GM19238 (cell line): ENCODE measurements around the gene PLEKHO2.
A peak's percentile ranks its signal among the peaks of the same experiment; 100 is the strongest.

Source experiments
- DNase-seq: peaks from one replicate; pipeline ENCODE4 v3.0.0; 2011; ENCODE audit warnings: low spot score; ENCODE audit not compliant: insufficient read length

PLEKHO2 gene

DNA sequence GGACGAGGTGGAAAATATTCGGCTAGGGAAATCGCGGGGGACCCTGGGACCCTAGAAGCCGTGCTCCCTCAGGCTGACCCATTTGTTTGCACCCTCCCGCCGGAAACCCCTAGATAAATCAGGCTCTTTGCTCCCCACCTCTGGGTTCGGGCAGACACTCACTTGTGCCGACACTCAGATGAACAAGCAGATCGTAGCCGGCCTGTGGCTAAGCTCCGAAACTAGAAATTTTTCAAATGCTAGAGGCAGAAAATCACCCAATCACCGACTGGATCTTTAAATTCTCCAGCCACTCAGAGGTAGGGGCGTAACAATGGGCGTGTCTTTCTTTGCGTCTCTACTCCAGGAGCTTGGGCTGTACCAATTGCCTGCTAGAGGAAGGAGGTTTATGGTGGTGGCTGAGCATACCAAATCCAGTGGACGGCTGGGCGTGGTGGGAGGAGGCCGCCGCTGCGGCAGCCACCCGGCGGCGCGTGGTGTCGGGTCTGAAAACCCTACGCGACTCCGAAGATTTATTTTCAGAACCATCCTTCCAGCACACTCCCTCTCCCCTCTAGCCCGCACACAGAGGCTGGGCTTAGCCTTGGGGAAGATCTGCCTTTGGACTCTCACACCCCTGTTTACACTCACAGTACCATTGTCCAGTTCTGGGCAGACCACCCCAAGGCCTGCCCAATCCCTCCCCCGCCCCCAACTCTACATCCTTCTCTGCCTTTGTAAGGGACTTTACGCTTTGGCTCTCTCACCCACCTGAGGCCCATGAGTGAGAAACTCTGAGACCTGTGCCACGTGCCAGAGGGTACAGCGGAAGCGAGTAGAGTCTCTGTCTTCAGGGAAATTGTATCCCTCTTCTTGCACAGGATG lies 16.1 kb upstream of the PLEKHO2 start, which contains the start of gene PIF1:
Gene PIF1, minus strand, starts transcription at position 217 of the 864 bp plus-strand sequence. CDS start 1,312 bp downstream, outside the sequence.
- DNase-seq: peak; percentile 85

- DNase-seq: no peak
These were observed 12.7 kb upstream of the PLEKHO2 start for GRCh38 chr15:64828985-64829384.

- no peak for DNase-seq
These were observed 8.0 kb upstream of the PLEKHO2 start for GRCh38 chr15:64833690-64834089.

DNA sequence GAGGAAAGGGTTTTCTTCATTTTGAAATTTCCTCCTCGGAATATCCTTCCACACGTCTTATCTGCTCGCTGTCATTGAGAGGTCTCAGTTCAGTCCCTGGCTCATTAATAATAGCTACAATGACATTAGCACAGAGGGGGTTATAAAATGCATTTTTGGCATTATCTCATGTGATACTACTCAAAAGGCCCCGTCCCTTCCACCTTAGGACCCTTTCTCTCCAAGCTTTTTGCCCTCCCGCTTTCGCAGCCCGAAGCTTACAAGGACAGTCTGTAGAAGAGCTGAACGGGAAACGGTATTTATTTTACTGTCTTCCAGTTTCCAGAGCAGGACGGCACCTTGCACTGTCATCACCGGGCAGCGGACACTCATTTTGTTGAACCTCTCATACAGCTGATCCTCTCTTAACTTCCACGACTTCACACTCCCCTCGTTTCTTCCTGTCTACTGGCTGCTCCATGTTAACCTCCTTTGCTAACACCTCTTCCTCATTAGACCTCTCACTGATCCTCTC lies 5.6 kb upstream of the PLEKHO2 start:
- DNase-seq: no peak

DNA sequence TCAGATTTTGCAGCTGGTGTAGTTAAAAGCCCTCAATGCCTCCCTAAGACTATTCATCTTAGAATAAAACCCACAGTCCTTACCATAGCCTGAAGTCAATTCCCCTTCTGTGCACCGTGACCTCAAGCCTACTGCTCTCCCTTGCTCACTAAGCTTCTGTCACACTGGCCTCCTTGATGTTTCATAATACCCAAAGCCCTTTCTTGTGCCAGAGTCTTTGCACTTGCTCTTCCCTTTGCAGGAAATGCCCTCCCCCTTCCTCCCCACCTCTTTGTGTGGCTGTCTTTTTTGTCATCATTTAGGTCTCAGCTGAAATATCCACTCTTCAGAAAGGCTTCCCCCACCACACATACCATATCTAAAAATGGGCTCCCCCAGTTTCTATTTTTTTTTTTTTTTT lies 4.2 kb upstream of the PLEKHO2 start:
- DNase-seq: no peak

DNA sequence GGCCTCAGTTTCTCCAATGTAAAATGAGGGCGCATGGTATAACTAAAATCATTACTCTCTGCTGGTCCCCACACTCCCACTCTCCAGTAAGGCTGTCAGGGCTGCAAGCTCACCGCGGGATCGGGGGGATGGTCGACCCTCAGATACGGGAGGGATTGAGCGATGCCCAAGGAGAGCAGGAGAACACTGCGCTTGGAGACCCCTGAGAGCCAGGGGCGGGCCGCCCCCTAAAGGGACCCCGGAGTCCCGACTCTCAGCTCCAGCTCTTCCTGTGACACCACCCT lies 713 bp upstream of the PLEKHO2 start:
- no peak for DNase-seq

GRCh38 chr15:64842096-64842939 lies 603 bp downstream of the PLEKHO2 start:
- DNase-seq: no peak

DNA sequence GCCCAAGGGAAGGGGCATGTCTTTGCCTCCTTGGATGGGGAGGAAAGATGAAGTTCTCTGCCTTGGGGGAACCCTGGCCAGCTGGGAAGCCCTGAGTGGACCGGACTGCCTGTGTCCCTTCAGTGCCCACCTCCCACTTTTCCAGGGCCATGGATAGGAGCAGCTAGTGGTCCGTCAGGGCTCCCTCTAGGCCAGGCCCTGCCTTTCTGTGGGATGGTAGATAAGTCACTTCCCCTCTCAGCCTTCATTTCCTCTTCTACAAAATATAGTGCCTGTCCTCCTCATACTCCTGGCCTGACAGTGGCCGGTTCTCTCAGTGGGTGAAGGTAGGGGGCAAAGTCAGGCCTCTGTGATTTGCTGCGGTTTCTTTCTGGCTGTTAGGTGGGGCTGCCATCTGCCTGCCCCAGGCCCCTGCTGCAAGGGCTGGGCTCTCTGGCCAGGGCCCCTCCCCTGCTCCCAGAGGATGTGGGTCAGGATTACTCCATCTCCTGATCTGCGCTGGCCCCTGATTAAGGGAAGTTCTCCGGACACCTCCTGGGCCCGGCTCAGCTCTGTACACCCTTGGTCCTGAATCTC lies 1.4 kb downstream of the PLEKHO2 start:
- no peak for DNase-seq

DNA sequence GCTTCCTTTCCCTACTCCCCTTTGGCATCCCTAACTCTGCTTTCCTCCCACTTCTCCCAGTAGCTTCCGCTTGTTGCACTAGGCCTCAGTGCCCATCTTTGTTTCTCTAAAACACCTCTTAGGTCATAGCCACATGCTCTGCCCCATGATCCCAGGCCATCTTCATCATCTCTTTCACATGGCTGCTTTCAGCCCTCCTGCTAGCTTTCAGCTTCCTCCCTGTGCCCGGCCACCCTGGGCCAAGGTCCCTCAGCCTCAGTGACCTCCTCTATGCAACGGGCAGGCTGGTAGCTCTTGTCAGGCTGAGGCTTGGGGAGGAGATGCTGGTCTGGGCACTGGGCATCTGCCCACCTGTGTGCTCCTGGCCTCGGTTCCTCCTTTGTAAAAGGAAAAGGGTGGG lies 2.3 kb downstream of the PLEKHO2 start:
- DNase-seq: no peak

DNA sequence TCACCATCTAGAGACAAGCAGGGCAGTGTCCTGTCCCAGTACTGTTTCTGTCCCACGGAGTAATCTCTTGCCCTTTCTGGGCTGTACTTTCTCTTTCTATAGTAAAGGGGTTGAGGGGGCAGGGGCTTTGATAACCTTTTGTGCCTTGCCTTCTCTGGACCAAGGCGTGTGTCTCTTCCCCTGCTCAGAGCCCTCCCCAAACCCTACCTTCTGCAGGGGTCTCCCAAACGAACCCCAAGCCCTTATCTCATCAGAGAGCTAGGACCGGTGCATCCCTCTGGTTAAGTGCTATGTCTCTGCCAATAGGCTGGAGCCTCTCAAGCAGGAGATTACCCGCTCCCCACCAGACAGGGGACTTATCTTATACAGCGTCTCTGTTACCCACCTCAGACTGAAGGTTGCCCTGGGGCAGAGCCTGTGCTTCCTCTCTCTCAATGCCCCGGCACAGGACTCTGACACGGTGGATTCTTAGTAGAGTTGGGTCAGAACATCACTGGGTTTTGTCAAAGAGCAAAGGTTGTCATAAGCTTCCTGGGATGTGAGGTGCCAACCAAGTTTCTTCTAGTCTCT lies 2.9 kb downstream of the PLEKHO2 start:
- no peak for DNase-seq

GRCh38 chr15:64845183-64845611 lies 3.5 kb downstream of the PLEKHO2 start:
- DNase-seq: no peak

DNA sequence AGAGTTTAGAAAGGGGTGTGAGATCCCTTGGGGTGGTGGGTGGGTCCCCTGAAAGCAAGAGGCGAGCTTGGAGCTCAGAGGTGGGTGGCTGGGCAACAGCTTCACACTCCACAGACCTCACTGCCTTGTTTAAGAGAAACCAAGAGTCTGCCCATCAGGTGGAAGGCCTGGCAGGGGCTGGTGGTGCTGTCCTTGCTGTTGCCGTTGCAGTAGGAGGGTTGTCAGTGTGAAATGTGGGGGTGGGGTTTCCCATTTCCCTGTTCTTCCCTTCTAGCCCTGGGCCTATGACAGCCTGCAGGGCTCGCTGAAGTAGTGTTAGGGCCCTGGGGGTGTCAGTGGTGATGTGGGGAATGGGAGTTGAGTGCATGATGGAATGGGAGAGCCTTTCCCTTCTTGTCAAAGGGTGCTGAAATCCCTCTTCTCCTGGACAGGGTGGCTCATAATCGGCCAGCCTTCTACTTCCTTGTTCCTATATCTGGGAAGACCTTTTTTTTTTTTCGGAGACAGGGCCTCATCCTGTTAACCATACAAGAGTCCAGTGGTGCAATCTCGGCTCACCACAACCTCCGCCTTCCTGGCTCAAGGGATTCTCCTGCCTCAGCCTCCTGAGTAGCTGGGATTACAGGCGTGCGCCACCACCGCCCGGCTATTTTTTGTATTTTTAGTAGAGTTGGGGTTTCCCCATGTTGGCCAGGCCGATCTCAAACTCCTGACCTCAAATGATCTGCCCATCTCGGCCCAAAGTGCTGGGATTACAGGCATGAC lies 4.3 kb downstream of the PLEKHO2 start:
- no peak for DNase-seq

- DNase-seq: no peak
These were observed 5.3 kb downstream of the PLEKHO2 start for GRCh38 chr15:64847016-64847415.

DNA sequence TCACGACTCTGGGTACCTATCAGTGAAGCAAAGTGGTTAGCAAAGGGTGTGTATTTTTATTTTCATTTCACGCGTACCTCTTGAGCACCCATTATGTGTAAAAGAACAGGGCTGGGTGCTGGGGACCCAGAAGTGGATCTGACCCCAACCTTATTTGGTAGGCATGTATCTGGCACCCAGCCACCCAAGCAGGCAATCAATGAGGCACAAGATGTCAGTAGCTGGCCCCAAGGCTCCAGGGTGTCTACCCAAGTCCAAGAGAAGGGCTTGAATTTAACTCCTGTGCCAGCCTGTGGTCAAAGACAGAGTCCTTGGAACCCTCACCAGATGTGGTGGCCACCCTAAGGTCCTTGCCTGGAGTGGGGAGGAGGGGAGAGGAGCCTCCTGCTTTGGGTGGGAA lies 5.7 kb downstream of the PLEKHO2 start:
- no peak for DNase-seq

DNA sequence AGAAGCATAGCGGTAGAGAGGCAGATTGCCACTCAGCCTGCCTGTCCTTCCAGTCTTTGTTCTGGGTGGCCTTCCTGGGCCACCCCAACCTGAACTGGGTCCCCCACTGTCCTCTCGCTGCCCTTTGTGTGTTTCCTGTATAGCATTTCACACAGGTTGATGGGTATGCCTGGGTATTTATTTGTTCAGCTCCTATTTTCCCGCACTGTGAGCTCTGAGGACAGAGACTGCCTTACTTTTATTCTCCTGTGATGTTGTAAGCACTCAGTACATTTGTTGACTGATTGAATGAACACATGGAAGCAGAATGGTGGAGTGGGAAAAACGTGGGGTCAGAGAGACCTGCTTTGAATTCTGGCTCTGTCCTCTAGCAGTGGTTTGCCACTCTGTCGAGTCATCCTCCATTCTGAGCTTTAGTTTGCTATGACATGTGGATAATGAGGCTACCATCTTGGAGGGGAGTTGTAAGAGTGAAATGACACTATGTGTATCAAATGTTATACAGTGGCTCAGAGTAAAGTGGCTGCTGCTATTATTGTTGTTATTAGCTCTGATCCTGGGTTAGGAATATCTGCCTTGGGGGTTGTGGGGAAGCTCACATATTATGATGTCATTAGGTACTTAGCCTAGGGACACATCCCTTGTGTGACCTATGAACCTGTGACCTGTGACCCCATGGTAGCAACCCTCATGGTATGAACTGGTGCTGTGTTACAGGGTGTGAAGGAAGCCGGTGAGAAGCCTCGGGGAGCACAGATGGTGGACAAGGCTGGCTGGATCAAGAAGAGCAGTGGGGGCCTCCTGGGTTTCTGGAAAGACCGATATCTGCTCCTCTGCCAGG lies 6.4 kb downstream of the PLEKHO2 start:
- no peak for DNase-seq

GRCh38 chr15:64850778-64851502 lies 9.2 kb downstream of the PLEKHO2 start:
- no peak for DNase-seq

GRCh38 chr15:64851503-64851840 lies 9.8 kb downstream of the PLEKHO2 start:
- DNase-seq: no peak

GRCh38 chr15:64854041-64854440 lies 12.3 kb downstream of the PLEKHO2 start:
- DNase-seq: no peak

DNA sequence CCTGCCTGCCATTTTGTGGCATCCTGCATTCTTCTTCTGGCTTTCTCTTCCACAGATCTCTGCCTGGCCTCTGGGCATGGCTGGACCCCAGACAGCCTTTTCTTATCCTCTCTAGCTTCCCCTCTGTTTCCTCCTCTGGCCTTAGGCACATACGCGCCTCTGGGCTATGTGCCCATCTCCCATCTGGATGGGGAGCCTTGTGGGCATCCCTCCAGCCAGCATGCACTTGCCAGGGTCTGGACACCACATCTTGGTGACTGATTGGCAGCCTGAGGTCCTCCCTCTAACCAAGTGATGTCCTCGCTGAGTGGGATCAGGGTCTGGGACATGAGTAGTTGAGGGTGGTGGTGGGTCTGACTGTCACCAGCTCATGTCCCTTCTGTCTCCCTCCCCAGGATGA lies 12.8 kb downstream of the PLEKHO2 start:
- no peak for DNase-seq
